GM19328 (cell line): ENCODE results near the gene TERB1.
"Not testable (repeated sequence)": the region's sequence is repeated elsewhere in the genome, so short reads cannot be mapped to it uniquely, and the experiment has no call there.

Source experiments
- ATAC-seq: cut with Tn5 transposase; IDR thresholded peaks from one replicate; pipeline ENCODE4 v1.9.1; 2021; ENCODE audit warnings: mild to moderate bottlenecking, moderate library complexity; ENCODE audit not compliant: unreplicated experiment

TERB1 gene

GRCh38 chr16:66824006-66824405, 22.6 kb upstream of the TERB1 start:
- no peak for ATAC-seq

- ATAC-seq, result no peak
Measured at GRCh38 chr16:66814734-66815133, 13.3 kb upstream of the TERB1 start.

- no peak for ATAC-seq
Measured at GRCh38 chr16:66811043-66811442, 9.7 kb upstream of the TERB1 start.

- ATAC-seq, result no peak
Measured at GRCh38 chr16:66810391-66810790, 9.0 kb upstream of the TERB1 start.

- no peak for ATAC-seq
Measured at GRCh38 chr16:66809765-66810164, 8.4 kb upstream of the TERB1 start.

DNA sequence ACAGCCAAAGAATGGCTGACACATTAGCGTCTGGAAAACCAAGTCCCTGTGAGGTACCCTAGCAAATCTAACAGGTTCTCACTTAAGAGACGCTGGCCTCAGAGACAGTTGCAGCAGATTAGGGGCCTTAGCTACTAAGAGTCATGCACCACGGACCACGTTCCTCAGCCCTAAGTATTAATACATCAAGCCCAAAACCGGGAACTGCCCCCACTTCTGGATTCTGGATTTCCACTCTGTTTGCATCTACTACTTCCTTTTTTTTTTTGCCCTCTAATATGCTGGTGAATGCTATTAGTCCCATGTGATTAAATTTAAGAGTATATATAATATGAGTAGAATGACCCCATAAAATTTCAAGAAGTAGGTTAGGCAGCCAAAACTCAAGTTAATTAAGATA, 775 bp upstream of the TERB1 start:
- no peak for ATAC-seq

GRCh38 chr16:66800856-66801255, 528 bp downstream of the TERB1 start:
- no peak for ATAC-seq

- no peak for ATAC-seq
Measured at GRCh38 chr16:66798161-66798560, 3.2 kb downstream of the TERB1 start.

DNA sequence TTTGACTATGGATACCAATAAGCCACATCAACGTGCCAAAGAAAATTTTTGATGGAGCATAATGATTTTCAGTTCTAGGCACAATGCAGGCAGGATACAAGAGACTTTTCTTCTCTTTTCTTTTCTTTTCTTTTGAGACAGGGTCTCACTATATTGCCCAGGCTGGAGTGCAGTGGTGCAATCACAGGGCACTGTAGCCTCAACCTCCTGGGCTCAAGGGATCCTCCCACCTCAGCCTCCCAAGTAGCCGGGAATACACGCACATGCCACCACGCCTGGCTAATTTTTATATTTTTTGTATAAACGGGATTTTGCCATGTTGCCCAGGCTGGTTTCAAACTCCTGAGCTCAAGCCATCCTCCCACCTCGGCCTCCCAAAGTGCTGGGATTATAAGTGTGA, 7.4 kb downstream of the TERB1 start:
- not testable (repeated sequence) for ATAC-seq

DNA sequence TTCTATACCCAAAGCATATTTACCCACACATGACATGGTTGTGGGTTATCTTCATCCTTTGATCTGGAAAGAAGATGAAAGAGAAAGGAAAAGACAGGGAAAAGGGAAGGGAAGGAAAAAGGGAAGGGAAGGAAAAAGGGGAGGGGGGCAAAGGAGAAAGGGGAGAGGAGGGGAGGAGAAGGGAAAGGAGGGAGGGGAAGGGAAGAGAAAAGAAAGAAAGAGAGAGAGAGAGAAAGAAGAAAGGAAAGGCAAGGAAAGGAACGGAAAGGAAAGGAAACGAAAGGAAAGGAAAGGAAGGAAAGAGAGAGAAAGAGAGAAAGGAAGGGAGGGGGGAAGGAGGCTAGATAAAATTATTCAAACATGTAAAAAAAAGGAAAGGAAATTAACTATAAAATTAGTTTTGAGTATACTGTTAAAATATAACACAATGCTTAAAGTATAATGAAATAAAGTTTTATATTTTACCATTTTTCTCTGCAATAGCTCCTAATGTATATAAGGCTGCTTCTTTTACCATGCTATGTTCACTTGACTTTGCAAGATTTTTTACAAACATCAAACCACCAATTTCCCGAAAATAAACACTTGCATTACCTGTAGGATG, 11.2 kb downstream of the TERB1 start:
- ATAC-seq, result no peak

DNA sequence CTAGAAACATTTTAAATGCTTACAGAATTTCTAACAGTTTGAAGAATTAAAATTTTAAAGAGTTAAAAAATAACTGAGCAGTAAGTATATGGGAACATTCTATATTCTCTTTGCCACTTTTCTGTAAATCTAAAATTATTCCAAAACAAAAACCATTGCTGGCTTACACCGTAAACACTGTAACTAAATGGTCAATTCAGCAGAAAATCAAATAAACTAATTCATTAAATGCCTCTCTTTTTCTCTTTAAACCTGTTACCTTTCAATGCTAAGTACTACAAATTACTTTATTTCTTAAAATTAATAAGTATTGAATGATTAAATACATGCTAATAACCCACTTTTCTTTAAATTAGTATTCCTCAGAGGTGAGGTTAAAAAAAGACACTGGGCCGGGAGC, 14.0 kb downstream of the TERB1 start:
- no peak for ATAC-seq

- ATAC-seq, result no peak
Measured at GRCh38 chr16:66786551-66786950, 14.8 kb downstream of the TERB1 start.

DNA sequence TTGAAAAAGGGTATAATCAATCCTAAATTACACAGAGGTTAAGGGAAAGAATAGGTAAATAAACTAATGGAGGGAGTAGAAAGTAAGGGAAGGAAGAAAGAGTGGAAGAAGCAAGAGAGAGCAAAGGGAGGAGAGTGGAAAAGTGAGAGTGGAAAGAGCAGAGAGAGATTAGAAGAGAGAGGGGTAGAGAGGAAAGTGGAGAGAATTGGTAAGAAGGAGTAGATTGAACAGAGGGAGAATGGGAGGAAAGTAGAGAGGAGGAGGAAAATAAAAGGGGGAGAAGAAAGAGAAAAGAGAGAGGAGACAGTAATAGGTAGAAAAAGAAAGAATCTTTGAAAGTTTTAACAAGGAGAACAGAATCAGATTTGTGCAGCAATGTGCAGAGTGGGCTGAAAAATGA, 24.9 kb downstream of the TERB1 start:
- ATAC-seq, result no peak

- ATAC-seq, result no peak
Measured at GRCh38 chr16:66774981-66775380, 26.4 kb downstream of the TERB1 start.

GRCh38 chr16:66758086-66758485, 43.3 kb downstream of the TERB1 start:
- no peak for ATAC-seq

DNA sequence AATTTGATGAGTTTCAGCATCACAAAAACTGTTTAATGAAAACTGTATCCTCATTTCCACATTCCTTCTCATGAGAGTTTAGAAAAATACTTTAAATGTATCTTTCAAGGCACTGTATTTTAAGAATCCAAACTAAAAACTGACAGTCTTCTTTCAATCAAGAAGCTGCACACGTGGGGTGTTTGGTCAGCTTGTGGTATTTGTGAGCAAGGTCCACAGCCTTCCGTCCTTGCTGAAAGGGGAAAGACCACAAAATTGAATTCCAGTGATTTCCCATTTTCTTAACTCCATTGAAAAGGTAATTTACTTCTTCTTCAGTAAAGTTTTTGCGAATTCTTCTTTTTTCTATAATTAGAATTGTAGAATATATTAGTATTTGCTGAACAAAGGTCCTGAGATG, 46.6 kb downstream of the TERB1 start:
- ATAC-seq, result no peak

- no peak for ATAC-seq
Measured at GRCh38 chr16:66754211-66754610, 47.2 kb downstream of the TERB1 start.

DNA sequence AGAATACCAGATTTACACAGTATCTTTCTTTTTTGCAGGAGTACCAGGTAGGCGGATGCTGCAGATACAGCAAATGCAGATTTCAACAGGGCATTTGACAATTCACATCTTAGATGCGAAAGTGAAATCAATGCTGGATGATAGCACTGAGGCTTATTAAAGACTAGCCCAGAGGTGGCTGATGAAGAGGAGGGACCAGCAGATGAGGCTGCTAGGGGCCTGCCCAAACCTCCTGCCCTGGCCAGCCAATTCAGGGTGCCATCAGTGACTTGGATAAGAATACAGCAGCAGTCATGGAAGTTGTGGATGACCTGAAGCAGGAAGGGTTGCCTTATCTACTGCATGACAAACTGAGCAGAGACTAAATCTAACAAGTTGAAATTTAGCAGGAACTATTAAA, 48.4 kb downstream of the TERB1 start:
- no peak for ATAC-seq

DNA sequence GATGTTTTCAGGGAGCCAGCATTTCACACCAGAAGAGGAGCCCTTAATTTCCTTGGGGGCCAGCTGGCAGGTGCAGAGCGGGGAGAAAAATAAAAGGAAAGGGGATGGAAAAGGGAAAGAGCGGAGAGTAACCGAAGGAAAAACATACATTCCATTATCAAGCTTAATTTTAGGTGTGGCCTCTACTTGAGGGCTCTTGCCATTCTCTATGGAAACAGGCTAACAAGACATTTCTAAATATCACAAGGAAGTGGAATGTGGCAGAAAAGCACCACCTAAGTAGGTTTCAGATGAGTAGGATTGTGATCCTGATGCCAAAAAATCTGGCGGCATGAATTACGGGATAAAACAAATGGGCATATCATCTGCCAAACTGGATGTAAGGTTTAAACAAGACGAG, 49.0 kb downstream of the TERB1 start:
- ATAC-seq, result no peak

DNA sequence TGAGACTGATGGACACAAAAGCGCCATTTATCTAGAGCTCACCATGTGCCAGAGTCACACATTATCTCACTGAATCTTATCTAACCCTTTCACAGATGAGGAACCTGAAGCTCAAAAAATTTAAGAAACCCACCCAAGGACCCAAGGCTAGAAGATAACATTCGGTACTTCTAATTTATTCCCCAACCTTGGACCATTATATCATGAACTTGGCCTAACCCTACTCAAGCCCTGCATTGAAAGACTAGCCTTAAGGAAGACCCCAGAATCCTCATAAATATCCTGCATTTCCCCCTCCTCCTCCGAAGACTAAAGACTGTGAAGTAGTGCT, 49.4 kb downstream of the TERB1 start:
- no peak for ATAC-seq

GRCh38 chr16:66751303-66751991, 49.9 kb downstream of the TERB1 start, which contains the start of gene DYNC1LI2:
Gene DYNC1LI2 (minus strand): TSS chr16:66751609. CDS start chr16:66751591, 18 bp downstream.
- ATAC-seq, result peak; percentile 85

GRCh38 chr16:66751053-66751302, 50.4 kb downstream of the TERB1 start:
- peak; percentile 8 for ATAC-seq
